Kidney tubule cell (primary cell): ENCODE data around the gene TSEN15.
"Not testable (repeated sequence)": the region's sequence is repeated elsewhere in the genome, so short reads cannot be mapped to it uniquely, and the experiment has no call there.

Source experiments
- DNase-seq: peaks from one replicate; pipeline ENCODE4 v3.0.0-alpha.2; 2018; ENCODE audit warnings: low spot score

TSEN15 gene

DNA sequence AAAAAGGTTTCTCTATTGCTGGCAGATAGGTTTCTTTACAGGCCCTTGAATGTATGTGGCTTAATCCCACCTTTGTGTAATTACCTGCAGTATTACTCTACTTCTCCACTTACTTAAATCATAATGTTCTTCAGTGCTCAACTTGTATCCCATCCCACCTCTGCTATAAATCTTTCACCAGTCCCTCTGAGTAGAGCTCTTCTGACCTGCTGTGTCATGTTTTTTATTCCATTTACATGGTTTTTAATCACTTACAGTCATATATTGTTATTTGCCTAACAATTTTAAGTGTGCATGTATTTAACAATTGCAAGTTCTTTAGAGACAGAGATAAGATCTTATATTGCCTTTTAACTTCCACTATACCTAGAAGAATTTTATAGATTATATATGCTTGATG lies 2.4 kb downstream of the TSEN15 start:
- no peak for DNase-seq

- DNase-seq, result peak; percentile 72
Measured at GRCh38 chr1:184056921-184057555, 5.5 kb downstream of the TSEN15 start.

GRCh38 chr1:184059887-184060286 lies 8.4 kb downstream of the TSEN15 start:
- no peak for DNase-seq

DNA sequence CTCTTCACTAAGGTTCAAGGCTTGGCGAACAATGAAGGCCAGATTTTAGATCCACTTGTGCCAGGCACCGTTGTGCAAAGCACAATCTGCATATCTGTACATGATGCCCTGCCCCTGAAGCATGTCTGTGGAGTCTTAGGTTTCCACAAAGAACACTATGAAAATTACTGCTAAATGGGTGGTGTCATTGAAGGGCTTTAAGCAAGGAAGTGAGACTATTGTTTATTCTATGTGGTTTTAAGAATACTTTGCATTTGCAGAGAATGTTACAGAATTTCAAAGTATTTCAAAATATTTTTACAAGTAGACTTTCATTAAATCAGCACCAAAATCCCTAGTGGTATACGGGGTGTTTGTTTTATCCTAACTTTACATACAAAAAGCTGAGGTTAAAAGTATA lies 8.8 kb downstream of the TSEN15 start:
- no peak for DNase-seq

GRCh38 chr1:184061396-184062003 lies 10.0 kb downstream of the TSEN15 start:
- DNase-seq, result peak; percentile 5

DNA sequence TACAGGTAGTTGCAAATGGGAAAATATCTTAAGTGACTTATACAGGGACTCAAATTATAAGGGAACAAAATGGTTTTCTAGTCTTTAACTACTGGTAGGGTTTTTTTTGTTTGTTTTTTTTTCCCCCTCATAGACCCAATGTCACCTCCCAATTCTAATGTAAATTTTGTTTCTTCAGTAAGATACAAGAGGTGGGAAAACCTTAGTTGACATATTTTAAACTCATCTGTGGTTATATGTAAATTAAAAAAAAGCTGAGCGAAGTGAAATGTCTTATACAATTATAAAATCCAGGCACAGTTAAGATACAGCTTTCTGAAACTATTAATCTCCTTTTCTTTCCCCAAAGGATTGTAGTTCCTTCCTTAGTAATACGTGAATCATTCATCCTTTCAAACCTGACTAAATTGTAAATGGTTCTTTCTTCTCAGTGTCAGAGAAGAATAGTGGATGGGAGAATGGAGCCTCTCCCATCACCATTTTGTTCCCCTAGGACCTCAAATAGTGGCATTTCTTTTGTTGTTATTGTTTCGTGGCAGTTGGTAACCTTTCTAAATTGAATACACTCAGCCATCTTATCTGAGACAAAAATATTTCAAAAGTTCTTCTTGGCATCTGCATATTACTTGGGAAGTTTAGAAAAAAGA lies 11.2 kb downstream of the TSEN15 start:
- DNase-seq, result no peak

DNA sequence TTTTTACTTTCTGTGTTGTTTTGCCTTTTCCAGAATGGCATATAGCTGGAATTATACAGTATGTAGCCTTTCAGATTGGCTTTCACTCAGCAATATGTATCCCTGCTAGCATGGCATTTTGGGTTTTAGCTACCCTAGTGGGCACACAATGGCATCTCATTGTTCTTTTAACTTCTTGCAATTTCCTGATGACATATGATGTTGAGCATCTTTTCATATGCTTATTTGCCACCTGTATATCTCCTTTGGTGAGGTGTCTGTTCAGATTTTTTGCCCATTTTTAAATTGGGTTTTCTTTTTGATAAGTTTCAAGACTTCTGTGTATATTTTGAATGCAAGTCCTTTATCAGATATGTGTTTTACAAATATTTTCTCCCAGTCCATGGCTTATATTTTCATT lies 14.0 kb downstream of the TSEN15 start:
- no peak for DNase-seq

GRCh38 chr1:184068354-184068753 lies 16.8 kb downstream of the TSEN15 start:
- DNase-seq, result no peak

GRCh38 chr1:184069675-184070074 lies 18.1 kb downstream of the TSEN15 start:
- DNase-seq, result no peak

- no peak for DNase-seq
Measured at GRCh38 chr1:184072376-184072775, 20.8 kb downstream of the TSEN15 start.

- DNase-seq, result no peak
Measured at GRCh38 chr1:184074383-184074782, 22.9 kb downstream of the TSEN15 start.

DNA sequence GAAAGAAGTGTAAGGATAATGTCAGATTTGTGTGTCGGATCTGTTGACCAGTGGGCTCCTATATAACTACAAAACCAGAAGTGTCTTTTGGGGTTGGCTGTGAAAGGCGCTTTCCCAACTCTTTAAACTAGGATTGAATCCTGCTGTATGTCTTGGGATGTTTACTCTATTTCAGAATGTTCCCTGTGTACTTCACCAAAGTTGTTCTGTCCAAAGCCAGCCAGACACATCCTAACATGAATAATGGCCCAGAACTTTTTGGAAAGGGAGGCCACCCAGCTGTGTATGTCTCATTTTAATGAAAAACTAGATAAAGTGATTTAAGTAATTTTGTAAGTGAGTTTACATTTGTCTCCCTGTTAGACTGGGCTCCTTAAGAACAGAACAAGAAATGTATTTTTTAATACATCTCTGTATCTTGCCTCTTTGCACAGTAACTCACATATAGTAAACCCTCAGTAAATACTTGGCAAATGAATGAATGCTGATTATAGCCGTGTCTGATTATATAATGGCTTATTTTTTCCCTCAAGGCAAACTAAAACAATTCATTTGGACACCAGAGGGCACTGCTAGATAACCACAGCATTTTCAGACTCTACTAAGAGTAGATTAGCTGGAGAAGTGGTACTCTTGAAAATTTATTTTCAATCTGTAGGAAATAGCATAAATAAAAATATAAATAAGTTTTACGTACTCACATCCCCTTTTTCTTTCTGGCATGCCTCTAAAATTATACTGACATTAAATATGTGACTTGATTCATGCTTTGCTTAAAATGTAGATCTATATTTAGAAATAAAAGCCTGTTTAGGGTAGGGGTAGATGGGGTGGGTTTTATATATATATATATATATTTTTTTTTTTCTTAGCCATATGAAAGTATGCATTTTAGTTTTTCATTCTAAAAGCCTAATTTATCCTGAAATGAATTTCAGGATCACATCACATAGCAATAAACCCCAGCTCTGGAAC lies 23.8 kb downstream of the TSEN15 start:
- peak; percentile 59 for DNase-seq

DNA sequence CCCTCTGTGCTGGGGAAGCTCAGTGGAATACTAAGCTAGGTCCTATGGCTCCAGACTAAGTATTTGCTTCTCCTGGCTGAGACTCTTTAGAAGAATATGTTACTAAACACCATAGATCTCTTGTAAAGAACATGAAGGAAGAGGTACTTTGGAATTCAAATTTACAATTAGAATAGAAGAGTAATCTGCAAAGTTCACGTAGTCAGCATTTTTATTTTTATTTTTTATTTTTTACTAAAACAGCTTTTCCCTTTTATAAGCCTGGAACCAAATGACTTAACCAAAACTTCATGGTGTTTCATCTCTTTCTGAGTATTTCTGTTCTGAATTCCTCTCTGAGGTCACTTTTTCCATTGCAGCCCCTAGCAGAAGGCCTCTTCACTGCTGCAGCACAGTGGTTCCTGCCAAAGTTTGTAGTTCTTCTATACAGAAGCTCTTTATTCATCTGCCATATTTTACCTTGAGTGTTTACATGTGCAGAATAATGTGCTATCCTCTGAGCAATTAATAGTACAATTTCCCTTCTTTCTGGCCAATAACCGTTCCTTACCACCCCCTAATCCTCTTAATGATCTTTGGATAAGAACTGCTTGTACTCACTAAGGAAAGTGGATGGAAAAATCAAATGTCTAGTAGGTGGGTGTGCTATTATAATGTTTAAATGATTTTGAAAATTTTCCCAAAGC lies 27.2 kb downstream of the TSEN15 start:
- DNase-seq, result no peak

DNA sequence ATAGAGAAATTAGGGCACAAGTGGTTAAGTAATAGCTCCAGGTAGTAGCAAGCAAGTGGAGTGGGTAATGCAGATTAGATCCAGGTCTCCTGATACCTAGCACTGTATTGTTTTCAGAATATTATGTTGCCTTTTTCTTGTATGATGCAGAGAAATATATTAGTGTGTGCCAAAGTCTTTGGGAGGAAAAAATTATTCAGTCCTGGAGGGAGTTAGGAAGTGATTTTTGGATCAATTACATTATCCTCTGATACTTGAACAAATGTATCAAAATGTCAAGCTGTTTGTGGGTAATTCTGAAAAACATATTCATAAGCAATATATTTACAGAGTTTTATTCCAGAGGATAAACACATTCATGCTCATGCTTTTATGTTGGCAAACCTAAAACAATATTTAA lies 28.8 kb downstream of the TSEN15 start:
- no peak for DNase-seq

- DNase-seq, result no peak
Measured at GRCh38 chr1:184082541-184083415, 31.2 kb downstream of the TSEN15 start.

GRCh38 chr1:184085667-184086066 lies 34.1 kb downstream of the TSEN15 start:
- no peak for DNase-seq

DNA sequence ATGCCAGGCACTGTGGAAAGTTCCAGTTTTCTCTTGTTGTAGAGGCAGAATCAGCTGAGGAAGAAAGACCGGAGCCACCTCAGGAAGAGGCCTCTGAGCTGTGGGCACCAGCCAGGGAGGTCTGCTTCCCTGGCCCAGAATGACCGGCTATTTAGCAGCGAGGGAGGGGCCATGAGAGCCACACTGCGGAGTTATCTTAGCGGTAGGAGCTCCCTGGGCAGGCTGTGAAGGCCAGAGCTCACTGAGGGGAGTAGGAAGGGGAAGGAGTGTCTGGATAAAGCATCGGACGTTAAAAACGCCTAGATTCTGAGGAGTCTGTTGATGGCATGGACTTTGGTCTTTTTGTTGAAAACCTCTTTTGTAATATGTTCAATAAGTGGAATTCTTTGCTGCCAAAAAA lies 36.5 kb downstream of the TSEN15 start:
- no peak for DNase-seq

DNA sequence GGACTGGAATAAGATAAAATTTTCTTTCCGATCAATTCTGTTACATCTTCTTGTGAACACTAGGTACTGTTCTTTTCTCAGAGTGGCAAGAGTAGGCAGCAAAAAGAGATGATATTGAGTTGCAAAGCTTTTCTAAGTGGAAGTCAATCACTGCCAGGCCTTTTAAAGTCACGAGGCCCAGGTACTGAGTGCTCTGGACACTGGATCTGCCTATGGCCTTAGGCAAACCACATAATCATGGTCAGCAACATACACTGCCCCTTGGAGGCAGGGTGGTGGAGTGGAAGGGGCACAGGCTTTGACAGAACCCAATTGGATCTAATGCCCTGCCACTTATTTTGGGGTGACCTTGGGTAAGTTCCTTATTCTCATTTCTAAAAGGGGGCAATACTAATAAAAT lies 41.5 kb downstream of the TSEN15 start:
- DNase-seq, result no peak

DNA sequence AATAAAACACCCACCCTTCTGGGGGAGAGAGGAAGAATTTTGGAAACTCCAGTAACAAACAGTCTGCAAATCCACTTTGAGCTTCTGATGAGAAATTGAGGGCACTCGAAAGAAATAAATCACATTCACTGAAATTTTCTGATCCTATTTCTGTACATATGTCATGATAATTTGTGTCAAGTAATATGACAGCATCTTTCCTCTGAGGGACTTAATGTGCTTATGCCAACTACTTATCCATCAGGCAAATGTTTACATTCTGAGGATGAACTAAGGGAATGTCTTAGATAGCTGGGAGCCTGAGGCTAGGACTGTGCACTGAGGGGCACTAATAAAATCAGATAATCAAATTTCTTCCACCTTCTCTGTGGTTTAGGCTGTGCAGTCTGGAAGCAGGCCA lies 44.5 kb downstream of the TSEN15 start:
- no peak for DNase-seq

GRCh38 chr1:184096580-184096979 lies 45.0 kb downstream of the TSEN15 start:
- not testable (repeated sequence) for DNase-seq

DNA sequence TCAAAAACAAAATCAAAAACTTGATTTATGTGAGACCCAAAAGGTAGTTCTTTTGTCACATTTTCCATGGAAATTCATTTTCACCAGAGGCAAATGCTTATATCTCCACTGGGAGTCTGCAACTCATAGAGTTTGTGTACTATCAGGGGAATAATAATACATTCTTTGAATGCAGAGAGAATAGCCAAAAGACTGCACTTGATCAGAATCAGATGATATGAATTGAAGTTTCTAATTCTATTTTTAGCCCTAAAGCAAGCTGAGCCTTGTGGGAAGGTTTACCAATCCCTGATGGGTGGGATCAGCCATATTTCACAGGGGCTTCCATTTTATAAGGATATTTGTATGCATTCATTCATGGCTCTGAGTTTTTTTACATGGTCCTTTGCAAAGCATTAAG lies 49.6 kb downstream of the TSEN15 start:
- no peak for DNase-seq
